GM23248 (cell line): ENCODE data around the gene PPP3R1.

Experiments used
- EZH2 ChIP-seq: fragments of 200-600 bp; sonication (generic); IDR thresholded peaks from 2 replicates; pipeline ENCODE4 v1.6.1; 2018; ENCODE audit warnings: antibody characterized with exemption, mild to moderate bottlenecking; ENCODE audit not compliant: insufficient read depth, poor library complexity, severe bottlenecking
- EZH2phosphoT487 ChIP-seq: fragments of 200-600 bp; sonication (generic); IDR thresholded peaks from 2 replicates; pipeline ENCODE4 v1.6.1; 2018; ENCODE audit warnings: antibody characterized with exemption, moderate library complexity, mild to moderate bottlenecking, low read depth; ENCODE audit not compliant: insufficient read depth

DNA sequence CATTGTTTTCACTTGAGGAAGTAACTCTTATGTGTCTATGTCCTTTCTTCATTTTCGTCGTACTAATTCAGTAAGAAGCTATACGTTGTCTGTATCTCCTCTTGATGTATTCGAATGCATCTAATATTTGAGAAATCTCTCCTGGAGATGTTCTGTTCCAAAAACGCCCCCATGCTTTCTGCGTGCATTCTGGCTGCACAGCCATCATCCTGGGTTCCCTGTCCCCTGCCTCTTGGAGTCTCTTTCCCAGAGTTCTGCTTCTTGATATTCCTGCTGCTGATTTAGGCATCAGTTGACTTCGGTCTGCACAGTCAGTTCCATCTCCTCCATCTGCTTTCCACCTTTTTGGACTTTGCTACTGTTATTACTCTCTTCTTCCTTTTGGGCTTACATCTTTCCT is 81.2 kb downstream of the PPP3R1 start:
- TF ChIP-seq EZH2 (no peak), EZH2phosphoT487 (no peak)
